NCI-H748 (cell line): ENCODE data around the gene STAT5B.
"Not testable (repeated sequence)": the region's sequence is repeated elsewhere in the genome, so short reads cannot be mapped to it uniquely, and the experiment has no call there.

Experiments
- DNase-seq: peaks from one replicate; lab custom pipeline; 2025; ENCODE audit not compliant: unreplicated experiment; lab: John Stamatoyannopoulos, UW

The STAT5B gene

DNA sequence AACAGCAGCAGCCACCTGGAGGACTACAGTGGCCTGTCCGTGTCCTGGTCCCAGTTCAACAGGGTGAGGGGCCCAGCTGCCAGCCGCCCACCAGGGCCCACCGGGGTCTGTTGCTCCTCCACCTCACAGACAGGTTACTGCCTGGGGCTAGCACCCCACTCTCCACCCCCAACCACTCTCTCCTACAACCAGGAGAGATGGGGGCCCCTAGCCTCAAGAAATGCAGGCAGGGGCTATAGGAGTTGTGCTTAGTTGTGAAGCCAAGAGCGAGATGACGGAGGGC, 30.1 kb upstream of the STAT5B start:
- no peak for DNase-seq

DNA sequence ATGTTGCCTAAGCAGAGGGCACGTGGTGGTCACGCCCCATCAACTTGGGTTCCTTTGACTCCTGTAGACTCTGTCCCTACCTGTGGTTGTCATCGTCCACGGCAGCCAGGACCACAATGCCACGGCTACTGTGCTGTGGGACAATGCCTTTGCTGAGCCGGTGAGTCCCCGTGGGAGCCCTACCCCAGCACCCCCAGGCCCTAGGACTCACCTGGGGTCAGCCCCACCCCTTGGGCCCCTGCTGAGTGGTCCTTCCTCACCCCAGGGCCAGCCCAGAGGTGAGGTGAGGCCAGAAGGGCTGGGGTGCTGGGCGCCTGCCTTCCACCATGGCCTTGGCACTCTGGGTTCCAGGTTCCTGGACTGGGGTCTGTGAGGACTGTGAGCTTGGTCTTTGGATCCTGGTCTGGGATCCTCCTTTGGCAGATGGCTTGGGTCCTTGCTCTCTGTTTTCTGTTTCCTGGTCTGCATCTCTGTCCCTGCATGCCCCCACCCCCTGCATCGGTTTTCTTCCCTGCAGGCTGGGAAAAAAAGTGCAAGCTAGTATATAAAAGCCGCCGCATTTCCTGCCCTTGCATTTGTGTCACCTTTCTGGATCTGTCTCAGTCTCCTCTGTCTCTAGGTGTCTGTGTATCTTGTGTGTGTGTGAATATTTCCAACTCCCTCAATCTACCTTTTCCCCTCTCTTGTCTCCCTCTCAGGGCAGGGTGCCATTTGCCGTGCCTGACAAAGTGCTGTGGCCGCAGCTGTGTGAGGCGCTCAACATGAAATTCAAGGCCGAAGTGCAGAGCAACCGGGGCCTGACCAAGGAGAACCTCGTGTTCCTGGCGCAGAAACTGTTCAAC, 29.6 kb upstream of the STAT5B start:
- no peak for DNase-seq

DNA sequence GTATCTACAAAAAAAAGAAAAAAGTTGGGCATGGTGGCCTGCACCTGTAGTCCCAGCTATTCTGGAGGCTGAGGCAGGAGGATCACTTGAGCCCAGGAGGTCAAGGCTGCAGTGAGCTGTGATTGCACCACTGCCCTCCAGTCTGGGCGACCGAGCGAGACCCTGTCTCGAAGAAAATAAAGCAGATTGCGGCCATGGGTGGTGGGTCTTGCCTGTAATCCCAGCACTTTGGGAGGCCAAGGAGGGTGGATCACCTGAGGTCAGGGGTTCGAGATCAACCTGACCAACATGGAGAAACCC, 28.8 kb upstream of the STAT5B start:
- not testable (repeated sequence) for DNase-seq

DNA sequence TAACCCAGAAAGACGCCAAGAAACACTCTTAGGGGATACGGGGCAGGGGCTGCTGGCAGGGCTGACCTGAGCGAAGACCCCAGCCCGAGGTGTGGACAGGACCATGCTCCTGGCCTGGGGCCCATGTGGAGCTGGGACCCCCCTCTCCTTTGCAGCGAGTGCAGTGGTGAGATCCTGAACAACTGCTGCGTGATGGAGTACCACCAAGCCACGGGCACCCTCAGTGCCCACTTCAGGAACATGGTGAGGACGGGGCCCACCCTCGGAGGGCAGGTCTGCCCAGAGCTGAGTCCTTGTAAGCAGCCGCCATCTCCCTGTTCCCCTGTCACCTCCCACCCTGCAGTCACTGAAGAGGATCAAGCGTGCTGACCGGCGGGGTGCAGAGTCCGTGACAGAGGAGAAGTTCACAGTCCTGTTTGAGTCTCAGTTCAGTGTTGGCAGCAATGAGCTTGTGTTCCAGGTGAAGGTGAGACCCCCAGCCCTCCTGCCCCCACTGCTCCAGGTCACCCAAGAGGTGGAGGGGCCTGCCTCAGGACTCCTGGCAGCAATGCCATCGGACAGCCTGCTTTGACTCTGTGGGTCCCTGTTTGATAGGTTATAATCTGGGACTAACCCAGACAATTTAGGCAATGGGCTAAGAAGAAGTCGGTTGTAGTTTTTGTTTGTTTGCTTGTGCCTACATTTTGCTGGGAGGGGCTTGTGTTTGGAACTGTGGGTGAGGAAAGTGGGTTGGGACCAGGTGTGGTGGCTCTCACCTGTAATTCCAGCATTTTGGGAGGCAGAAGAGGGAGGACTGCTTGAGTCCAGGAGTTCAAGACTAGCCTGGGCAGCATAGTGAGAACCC, 28.2 kb upstream of the STAT5B start:
- DNase-seq = no peak

DNA sequence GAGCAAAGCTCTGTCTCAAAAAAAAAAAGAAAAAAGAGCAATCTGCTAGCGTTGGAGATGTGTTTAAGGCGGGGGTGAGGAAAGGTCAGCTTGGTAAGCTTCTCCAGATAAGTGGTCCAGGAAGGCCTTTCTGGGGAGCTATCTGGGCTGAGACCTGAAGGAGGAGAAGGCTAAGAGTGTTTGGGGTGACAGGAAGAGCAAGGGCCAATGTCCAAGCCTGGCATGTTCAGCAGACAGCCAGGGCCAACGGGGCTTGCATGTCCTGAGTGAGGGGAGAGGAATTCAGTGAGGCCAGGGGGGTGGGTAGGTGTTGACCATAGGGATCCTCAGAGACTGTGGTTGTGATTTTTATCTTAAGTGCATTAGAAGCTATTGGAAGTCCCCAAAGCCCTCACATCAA, 27.5 kb upstream of the STAT5B start:
- DNase-seq = no peak

DNA sequence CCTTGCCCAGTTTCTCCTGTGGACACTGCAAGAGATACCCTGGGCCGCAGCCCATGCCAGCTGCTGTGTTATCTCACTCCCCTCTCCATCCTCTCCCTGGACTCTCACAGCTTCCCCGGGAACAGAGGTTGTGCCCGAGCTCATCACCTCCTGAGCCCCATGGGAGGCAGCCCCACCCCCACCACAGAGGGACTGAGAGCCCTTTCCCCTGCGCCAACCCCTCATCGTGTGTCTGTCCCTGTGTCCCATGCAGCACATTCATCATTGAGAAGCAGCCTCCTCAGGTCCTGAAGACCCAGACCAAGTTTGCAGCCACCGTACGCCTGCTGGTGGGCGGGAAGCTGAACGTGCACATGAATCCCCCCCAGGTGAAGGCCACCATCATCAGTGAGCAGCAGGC, 24.8 kb upstream of the STAT5B start:
- DNase-seq = no peak

DNA sequence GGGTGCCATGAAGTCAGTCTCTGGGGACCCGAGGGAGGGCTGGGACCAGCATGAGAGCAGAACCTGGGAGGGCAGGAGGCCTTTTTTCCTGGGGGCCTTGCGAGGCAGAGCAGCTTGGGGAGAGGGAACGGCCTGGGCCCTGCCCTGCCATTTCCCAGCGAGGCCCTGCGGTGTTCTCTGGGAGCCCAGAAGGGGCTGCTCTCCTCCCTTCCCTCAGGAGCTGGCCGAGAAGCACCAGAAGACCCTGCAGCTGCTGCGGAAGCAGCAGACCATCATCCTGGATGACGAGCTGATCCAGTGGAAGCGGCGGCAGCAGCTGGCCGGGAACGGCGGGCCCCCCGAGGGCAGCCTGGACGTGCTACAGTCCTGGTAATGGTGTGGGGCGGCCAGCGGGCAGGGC, 23.7 kb upstream of the STAT5B start:
- not testable (repeated sequence) for DNase-seq

DNA sequence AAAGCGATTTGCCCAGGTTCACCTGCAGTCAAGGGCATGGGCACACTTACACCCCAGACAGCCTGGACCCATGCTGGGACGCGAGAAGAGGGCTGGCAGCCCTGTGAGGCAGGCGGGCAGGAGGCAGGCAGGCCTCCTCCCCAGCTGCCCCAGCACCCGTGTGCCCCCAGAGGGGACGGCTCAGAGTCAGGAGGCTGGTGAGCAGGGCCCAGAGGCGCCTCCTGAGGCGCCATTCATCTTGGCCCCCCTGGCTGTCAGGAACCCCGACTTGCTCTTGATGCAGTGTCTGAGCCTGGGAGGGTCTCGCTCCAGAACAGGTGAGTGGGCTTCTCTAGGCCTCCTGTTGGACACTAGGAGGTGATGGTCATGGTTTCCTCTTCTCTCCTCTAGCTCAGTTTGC, 23.2 kb upstream of the STAT5B start:
- not testable (repeated sequence) for DNase-seq

DNA sequence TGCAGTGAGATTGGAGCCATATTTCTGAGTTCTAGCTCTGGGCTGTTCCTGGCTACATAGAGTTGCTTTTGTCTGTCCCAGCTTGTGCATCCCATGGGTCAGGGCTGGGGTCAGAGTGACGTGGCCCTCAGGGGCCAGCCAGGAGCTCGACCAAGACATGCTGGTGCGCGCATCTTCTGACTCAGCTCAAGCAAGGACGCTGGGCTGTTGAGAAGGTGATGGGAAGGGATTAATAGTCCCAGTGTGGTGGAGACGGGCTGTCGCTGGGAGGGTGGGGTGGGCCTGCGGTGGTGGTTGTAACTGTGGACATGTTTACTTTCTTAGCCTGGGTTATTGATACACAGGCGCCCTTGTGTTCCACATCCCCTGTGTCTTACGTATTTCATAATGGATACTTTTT, 21.6 kb upstream of the STAT5B start:
- not testable (repeated sequence) for DNase-seq

DNA sequence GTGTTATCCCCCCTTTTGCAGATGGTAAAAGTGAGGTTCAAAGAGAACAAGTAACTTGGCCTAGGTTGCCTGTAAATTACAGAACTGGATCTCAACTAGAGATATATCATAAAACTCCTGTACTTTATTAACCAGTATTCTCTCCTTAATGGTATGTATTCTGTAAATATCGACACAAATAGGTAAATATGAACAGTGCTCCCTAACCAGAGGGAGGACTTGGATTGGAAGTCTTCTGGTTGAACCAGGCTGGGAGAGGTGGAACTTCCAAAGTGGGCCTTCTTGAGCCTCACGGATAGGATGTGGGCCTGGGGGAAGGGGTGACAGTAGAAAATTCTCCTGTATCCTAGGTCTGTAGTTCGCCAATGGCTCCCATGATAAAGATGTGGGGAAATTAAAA, 19.8 kb upstream of the STAT5B start:
- DNase-seq = no peak

DNA sequence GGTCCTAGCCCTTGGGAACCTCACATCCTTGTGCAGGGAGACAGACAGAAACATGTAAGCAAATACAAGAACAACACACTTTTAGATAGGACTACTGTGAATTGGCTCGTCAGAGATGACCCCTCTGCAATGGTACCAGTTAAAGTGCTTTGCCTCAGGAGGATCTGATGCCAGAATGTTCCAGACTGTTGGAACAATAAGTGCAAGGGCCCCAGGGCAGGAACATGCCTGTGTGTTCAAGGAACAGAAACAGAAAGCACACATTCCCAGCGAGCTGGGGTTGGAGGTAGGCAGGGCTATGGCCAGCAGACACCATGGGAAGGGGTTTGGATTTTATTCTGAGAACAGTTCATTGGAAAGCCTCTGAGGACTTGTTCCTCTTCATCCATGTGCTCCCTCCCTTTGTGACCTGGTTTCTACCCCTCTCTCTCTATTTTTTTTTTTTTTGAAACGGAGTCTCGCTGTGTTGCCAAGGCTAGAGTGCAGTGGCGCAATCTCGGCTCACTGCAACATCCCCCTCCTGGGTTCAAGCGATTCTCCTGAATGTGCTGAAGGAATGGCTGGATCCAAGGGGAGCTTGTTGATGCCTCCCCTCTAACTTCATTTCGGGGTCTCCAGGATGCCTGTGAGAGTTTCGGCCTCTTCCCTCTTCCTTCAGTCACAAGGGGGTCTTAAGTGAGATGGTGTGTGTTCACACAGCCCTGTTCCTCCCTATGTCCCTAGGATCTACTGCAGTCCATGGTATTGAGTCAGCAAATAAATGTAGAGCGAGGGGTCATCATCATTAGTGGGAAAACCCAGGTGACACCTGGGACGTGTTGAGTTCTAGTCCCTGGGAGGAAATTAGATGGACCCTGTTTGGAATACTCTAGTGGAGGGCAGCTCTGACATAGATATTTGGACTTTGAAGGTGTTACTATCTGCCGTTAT, 18.5 kb upstream of the STAT5B start:
- DNase-seq = no peak

DNA sequence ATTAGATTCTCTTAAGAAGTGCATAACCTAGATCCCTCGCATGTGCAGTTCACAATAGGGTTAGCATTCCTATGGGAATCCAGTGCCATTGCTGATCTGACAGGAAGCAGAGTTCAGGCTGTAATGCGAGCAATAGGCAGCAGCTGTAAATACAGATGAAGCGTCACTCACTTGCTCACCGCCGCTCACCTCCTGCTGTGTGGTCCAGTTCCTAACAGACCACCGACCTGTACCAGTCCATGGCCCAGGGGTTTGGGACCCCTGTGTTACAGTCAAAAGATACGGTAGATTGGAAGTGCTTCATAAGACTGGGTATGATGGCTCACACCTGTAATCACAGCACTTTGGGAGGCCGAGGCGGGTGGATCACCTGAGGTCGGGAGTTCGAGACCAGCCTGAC, 14.9 kb upstream of the STAT5B start:
- no peak for DNase-seq

DNA sequence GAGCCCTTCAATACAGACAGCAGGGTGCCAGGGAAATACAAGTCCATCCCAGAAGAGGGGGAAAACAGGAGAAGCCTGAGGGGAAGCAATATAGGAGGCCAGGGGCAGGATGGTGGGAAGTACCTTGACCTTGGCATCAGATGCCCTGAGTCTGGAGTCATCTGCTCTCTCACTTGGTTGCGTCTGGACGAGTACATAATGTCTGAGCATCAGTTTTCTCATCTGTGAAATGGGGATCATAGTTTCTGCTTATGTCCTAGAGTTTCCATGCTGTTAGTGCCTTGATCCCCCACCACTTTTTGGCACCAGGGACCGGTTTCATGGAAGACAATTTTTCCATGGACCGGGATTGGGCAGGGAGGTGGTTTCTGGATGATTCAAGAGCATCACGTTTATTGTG, 14.4 kb upstream of the STAT5B start:
- no peak for DNase-seq

DNA sequence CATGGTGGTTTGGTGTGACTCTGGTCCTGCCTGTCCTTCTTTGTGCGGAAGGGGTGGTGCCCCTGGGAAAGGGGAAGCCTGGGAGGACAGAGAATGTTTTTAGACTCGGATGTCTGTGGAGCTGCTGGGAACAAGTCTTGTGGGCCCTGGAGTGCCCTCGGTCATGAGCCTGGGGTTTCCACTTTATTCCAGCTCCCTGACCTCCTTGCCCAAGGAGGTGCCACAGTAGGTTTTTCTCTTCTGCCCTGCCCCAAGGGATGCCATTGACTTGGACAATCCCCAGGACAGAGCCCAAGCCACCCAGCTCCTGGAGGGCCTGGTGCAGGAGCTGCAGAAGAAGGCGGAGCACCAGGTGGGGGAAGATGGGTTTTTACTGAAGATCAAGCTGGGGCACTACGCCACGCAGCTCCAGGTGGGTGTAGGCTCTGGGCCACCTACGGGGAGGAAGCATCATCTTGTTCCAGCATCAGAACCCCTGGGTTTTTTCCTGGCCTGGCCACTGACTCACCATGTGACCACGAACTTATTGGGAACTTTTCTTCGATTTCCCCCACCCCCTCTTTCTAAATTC, 13.5 kb upstream of the STAT5B start:
- no peak for DNase-seq

DNA sequence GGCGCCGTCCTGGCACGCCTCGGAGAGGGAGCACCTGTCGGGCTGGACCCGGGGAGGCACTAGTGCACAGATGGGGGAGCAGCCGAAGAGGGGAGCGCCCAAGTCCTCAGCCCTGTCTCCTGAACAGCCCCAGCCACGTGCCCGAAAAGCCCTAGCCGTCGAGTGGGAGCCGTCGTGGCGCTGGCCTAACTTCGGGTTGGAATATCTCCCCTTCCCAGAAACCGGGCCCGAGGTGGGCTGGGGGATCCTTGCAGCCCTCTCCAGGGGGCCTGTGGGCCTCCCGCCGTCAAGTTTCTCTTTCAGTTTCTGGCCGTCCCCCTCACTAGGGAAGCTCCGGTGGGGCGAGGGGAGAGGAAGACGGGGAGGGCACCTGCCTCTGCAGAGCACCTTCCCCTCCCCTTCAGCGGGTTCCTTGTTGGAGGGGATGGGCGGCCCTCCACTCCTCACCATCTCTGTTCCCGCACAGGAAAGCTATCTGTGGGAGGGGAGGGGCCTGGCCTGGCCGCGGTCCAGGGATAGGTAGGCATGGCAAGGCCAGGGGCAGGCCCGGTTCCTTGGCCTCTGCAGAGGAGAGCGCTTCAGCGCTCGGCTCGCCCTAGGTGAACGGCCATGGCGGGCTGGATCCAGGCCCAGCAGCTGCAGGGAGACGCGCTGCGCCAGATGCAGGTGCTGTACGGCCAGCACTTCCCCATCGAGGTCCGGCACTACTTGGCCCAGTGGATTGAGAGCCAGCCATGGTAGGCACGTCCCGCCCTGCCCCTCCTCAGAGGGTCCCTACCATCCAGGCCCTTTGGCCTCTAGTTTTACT, 12.8 kb upstream of the STAT5B start:
- peak; percentile 30 for DNase-seq

DNA sequence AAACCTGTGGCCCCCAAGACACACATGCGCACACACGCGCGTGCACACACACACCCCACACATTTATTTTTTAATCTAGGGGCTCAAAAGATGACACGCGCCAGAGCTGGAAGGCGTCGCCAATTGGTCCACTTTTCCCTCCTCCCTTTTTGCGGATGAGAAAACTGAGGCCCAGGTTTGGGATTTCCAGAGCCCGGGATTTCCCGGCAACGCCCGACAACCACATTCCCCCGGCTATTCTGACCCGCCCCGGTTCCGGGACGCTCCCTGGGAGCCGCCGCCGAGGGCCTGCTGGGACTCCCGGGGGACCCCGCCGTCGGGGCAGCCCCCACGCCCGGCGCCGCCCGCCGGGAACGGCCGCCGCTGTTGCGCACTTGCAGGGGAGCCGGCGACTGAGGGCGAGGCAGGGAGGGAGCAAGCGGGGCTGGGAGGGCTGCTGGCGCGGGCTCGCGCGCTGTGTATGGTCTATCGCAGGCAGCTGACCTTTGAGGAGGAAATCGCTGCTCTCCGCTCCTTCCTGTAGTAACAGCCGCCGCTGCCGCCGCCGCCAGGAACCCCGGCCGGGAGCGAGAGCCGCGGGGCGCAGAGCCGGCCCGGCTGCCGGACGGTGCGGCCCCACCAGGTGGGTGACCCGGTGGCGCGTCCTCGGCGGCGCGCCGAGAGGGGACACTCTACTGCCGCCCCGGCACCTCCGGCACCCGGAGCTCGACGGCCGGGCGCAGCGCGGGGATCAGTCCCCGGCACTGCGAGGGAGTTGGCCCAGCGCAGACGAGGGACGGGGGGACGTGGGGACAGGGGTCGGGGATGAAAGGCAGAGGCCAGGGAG, 12.0 kb upstream of the STAT5B start, which contains the start of gene STAT5A:
Gene STAT5A, plus strand, starts transcription at position 522 of the 826 bp plus-strand sequence. CDS start 914 bp downstream, outside the sequence.
- DNase-seq = peak; percentile 80

DNA sequence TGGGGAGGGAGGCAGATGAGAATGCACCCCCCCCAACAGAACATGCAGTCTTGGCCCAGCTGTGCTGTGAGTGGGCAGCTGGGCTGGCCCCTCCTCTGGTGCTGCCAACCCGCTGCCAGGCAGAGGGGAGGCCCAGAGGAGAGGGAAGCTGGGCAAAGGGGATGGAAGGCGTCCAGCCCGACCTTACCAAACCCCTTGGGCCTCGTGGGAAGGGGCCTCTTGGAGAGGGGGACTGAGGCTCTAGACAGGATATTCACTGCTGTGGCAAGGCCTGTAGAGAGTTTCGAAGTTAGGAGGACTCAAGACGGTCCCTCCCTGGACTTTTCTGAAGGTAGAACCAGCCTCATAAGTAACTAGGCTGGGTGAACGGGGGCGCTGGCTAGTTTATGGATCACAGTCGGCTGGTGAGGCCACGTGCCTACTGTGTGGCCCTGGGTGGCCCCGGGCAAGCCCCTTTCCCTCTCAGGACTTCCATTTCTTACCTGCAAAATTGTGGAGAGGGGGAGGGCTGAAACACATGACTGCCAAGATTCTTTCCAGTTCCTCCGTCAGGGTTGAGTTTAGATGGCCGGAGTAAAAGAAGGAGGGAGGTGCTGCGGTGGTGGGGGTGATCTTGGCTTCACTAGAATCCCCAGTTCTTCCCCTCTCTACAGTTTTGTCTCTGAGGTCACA, 11.2 kb upstream of the STAT5B start:
- no peak for DNase-seq

DNA sequence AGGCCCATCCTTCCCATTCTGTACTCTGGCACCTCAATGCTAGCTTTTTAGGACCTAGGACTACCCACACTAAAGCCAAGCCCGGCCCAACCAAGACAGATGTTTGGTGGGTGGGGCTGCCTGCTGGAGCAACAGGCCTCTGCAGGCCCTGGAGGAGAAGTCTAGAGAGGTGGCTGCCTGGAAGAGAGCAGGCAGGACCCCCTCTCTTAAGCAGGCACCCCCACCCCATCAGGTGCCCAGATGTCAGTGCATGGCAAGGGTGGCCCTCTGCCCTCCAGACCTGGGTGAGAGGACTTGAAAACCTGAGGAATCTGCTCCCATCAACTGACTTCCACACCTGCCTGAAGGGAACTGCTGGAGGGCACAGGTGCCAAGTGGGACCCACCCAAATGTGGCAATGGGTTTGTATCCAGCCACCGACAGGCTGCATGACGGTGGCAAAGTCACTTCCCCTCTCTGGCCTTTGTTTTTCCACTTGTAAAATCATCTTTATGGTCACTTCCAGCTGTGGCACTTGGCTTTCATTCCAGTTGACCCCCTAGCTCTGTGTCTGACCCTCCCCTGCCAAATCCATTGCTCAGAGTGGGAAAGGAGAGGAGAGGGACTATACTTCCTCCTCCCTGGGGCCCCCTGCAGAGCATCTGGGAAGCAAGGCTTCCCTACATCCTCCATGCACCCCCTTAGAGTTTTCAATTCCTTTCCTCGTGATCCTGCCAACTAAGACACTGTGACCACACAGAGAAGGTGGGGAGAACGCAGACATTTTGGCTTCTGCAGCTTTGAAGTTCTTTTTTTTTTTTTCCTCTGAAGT, 10.4 kb upstream of the STAT5B start:
- no peak for DNase-seq
